H1 (cell line): ENCODE data around the gene ZNF385C. TPM values are rescaled to one million over a fixed set of nuclear protein-coding genes. Genes with fewer than 3 reads are reported as not detected.

ENCODE experiments used
- CTCF ChIA-PET: fragments of 300-600 bp; sonication (Branson Sonifier 250); formaldehyde crosslinking; loops from one replicate; lab custom pipeline; 2021; ENCODE audit not compliant: partially characterized antibody; lab: Charles Lee
- POLR2A ChIA-PET: fragments of 300-600 bp; sonication (Branson Sonifier 250); formaldehyde crosslinking; loops from one replicate; lab custom pipeline; 2021; ENCODE audit warnings: inconsistent platforms; ENCODE audit not compliant: partially characterized antibody; lab: Charles Lee
- DNase-seq, 2 experiments: peaks; one replicate each; pipeline versions ENCODE4 v3.0.0 to v3.0.0-alpha.2; 2010 to 2022; ENCODE audit warnings: low spot score in 2 of 2, low read depth in 1 of 2, mixed read lengths in 1 of 2
- FAIRE-seq: peaks from 2 replicates; lab custom pipeline; 2011; peaks lifted over from hg19 to GRCh38; lab: Jason Lieb, UNC
- H2AFZ ChIP-seq: 2 replicates; pipeline ENCODE4 v1.8.1; 2012; ENCODE audit warnings: low read length, inconsistent platforms
- H2AK5ac ChIP-seq: 2 replicates; pipeline ENCODE4 v1.6.1; 2013; ENCODE audit warnings: low read depth, low read length
- H2BK120ac ChIP-seq: replicated peaks from 2 replicates; pipeline ENCODE3; 2013; ENCODE audit warnings: low read depth, low read length, inconsistent platforms
- H2BK12ac ChIP-seq: 2 replicates; pipeline ENCODE4 v1.6.1; 2013; ENCODE audit warnings: low read depth, low read length
- H2BK15ac ChIP-seq: 2 replicates; pipeline ENCODE4 v1.6.1; 2013; ENCODE audit warnings: low read length
- H2BK20ac ChIP-seq: 2 replicates; pipeline ENCODE4 v1.6.1; 2013; ENCODE audit warnings: low read length
- H2BK5ac ChIP-seq: 2 replicates; pipeline ENCODE4 v1.6.1; 2013; ENCODE audit warnings: low read depth, low read length
- H3K14ac ChIP-seq: 2 replicates; pipeline ENCODE4 v1.6.1; 2013; ENCODE audit warnings: inconsistent platforms; ENCODE audit not compliant: insufficient read length
- H3K18ac ChIP-seq: 2 replicates; pipeline ENCODE4 v1.6.1; 2013; ENCODE audit warnings: low read length; ENCODE audit errors: extremely low read depth
- H3K23ac ChIP-seq: 2 replicates; pipeline ENCODE4 v1.6.1; 2013; ENCODE audit warnings: inconsistent platforms; ENCODE audit not compliant: insufficient read length
- H3K23me2 ChIP-seq: 2 replicates; pipeline ENCODE4 v1.6.1; 2013; ENCODE audit warnings: low read depth, low read length
- H3K27ac ChIP-seq: 2 replicates; pipeline ENCODE4 v1.6.1; 2011; ENCODE audit warnings: low read depth, low read length, inconsistent platforms
- H3K27me3 ChIP-seq, 4 experiments: replicated peaks in 1 of 4; 1 replicate in 1 of 4; 2 replicates in 3 of 4; pipeline versions ENCODE4 v1.6.1 to v1.8.1; 2011 to 2013; ENCODE audit warnings: low read length in 3 of 4, mild to moderate bottlenecking in 3 of 4, inconsistent platforms in 2 of 4, mixed read lengths in 2 of 4, moderate library complexity in 1 of 4; ENCODE audit not compliant: control insufficient read depth in 3 of 4, insufficient read depth in 3 of 4; ENCODE audit errors: extremely low read depth in 1 of 4
- H3K36me3 ChIP-seq, 4 experiments: 2 replicates each; pipeline versions ENCODE4 v1.6.1 to v1.8.1; 2011 to 2013; ENCODE audit warnings: mild to moderate bottlenecking in 4 of 4, low read length in 3 of 4, moderate library complexity in 2 of 4, control low read depth in 1 of 4, inconsistent platforms in 1 of 4; ENCODE audit not compliant: insufficient read depth in 4 of 4, control insufficient read depth in 2 of 4
- H3K4ac ChIP-seq: replicated peaks from 2 replicates; pipeline ENCODE3; 2013; ENCODE audit warnings: low read length, low read depth, mixed read lengths, inconsistent platforms; ENCODE audit not compliant: insufficient read length
- H3K4me1 ChIP-seq, 4 experiments: replicated peaks in 1 of 4; 1 replicate in 1 of 4; 2 replicates in 3 of 4; pipeline versions ENCODE4 v1.6.1 to v1.8.1; 2011 to 2013; ENCODE audit warnings: low read length in 3 of 4, inconsistent platforms in 2 of 4, mixed read lengths in 1 of 4; ENCODE audit not compliant: insufficient read depth in 4 of 4, control insufficient read depth in 3 of 4
- H3K4me2 ChIP-seq, 2 experiments: 2 replicates each; pipeline versions ENCODE4 v1.6.1 to v1.8.1; 2011 to 2013; ENCODE audit warnings: low read depth in 2 of 2, low read length in 2 of 2, control low read depth in 1 of 2, inconsistent platforms in 1 of 2, mild to moderate bottlenecking in 1 of 2; ENCODE audit not compliant: insufficient read depth in 1 of 2
- H3K4me3 ChIP-seq, 4 experiments: fragments of 200-600, 300-600 bp in 1 of 4; sonication (generic), shearing (Covaris generic), sonication (Bioruptor Twin) in 1 of 4; 2 replicates each; pipeline versions ENCODE4 v1.5.1 to v1.8.1; 2011 to 2016; ENCODE audit warnings: low read length in 4 of 4, low read depth in 3 of 4, control low read depth in 2 of 4, inconsistent platforms in 2 of 4, mild to moderate bottlenecking in 2 of 4, mixed read lengths in 1 of 4, moderate library complexity in 1 of 4; ENCODE audit not compliant: insufficient read depth in 2 of 4; ENCODE audit errors: extremely low read depth in 1 of 4
- H3K56ac ChIP-seq: replicated peaks from 2 replicates; pipeline ENCODE3; 2013; ENCODE audit warnings: low read depth, mild to moderate bottlenecking, mixed read lengths, low read length, inconsistent platforms; ENCODE audit not compliant: insufficient read length
- H3K79me1 ChIP-seq: 2 replicates; pipeline ENCODE4 v1.6.1; 2013; ENCODE audit warnings: low read depth, low read length, control low read depth
- H3K79me2 ChIP-seq, 2 experiments: 2 replicates each; pipeline versions ENCODE4 v1.6.1 to v1.8.1; 2012 to 2013; ENCODE audit warnings: low read length in 2 of 2, mild to moderate bottlenecking in 2 of 2, inconsistent platforms in 1 of 2; ENCODE audit not compliant: insufficient read depth in 2 of 2, control insufficient read depth in 1 of 2
- H3K9ac ChIP-seq, 4 experiments: replicated peaks in 1 of 4; 1 replicate in 1 of 4; 2 replicates in 3 of 4; pipeline versions ENCODE4 v1.6.1 to v1.8.1; 2011 to 2013; ENCODE audit warnings: low read depth in 3 of 4, low read length in 3 of 4, control low read depth in 2 of 4, mild to moderate bottlenecking in 2 of 4, moderate library complexity in 2 of 4, inconsistent platforms in 1 of 4; ENCODE audit errors: extremely low read depth in 1 of 4
- H3K9me3 ChIP-seq, 2 experiments: 2 replicates each; pipeline versions ENCODE4 v1.6.1 to v1.8.1; 2012 to 2013; ENCODE audit warnings: mild to moderate bottlenecking in 2 of 2, moderate library complexity in 2 of 2, control low read depth in 1 of 2, inconsistent platforms in 1 of 2, low read depth in 1 of 2, low read length in 1 of 2, mixed read lengths in 1 of 2; ENCODE audit not compliant: insufficient read depth in 2 of 2
- H4K20me1 ChIP-seq, 2 experiments: replicated peaks in 1 of 2; 2 replicates each; pipeline versions ENCODE3 to v1.8.1; 2011 to 2013; ENCODE audit warnings: inconsistent platforms in 2 of 2, low read length in 2 of 2, mild to moderate bottlenecking in 1 of 2; ENCODE audit not compliant: insufficient read depth in 2 of 2, control insufficient read depth in 1 of 2
- H4K5ac ChIP-seq: 2 replicates; pipeline ENCODE4 v1.6.1; 2013; ENCODE audit warnings: low read length, low read depth, mixed read lengths, inconsistent platforms; ENCODE audit not compliant: insufficient read length
- H4K8ac ChIP-seq: 2 replicates; pipeline ENCODE4 v1.8.0; 2013; ENCODE audit warnings: mild to moderate bottlenecking, moderate library complexity, low read length, inconsistent platforms; ENCODE audit not compliant: insufficient read depth; ENCODE audit errors: extremely low read depth
- H4K91ac ChIP-seq: replicated peaks from 2 replicates; pipeline ENCODE3; 2013; ENCODE audit warnings: low read length, mixed read lengths, inconsistent platforms; ENCODE audit not compliant: insufficient read length
- ASH2L ChIP-seq: fragments of 200-600, 300-600 bp; sonication (generic); IDR thresholded peaks from one replicate; pipeline ENCODE4 v1.7.1; 2017; ENCODE audit warnings: low read length
- ATF2 ChIP-seq: IDR thresholded peaks from 2 replicates; pipeline ENCODE4 v1.6.1; 2012; ENCODE audit warnings: low read length, inconsistent platforms
- BCL11A ChIP-seq, 2 experiments: IDR thresholded peaks; one replicate each; pipeline ENCODE4 v1.6.1; 2011; ENCODE audit warnings: low read depth in 2 of 2, low read length in 2 of 2, mild to moderate bottlenecking in 2 of 2
- CEBPB ChIP-seq: IDR thresholded peaks from 2 replicates; pipeline ENCODE4 v1.6.1; 2012; ENCODE audit warnings: low read depth, low read length
- GTF2F1 ChIP-seq: IDR thresholded peaks from 2 replicates; pipeline ENCODE4 v1.6.1; 2012; ENCODE audit warnings: low read depth, low read length, improper control_type of control experiment, borderline replicate concordance
- JUND ChIP-seq: IDR thresholded peaks from 2 replicates; pipeline ENCODE4 v1.6.1; 2011; ENCODE audit warnings: mild to moderate bottlenecking, improper control_type of control experiment, low read length
- PHF8 ChIP-seq: fragments of 200-600 bp; sonication (generic); conservative IDR thresholded peaks from 2 replicates; pipeline ENCODE4 v1.7.1; 2012; ENCODE audit warnings: low read depth, mild to moderate bottlenecking, inconsistent platforms, low read length, moderate library complexity
- POU5F1 ChIP-seq: IDR thresholded peaks from 2 replicates; pipeline ENCODE4 v1.6.1; 2011; ENCODE audit warnings: low read depth, mild to moderate bottlenecking, low read length, moderate library complexity
- RAD21 ChIP-seq, 2 experiments: IDR thresholded peaks in 1 of 2; conservative IDR thresholded peaks in 1 of 2; 2 replicates each; pipeline ENCODE4 v1.6.1; 2011; ENCODE audit warnings: low read depth in 2 of 2, low read length in 2 of 2, improper control_type of control experiment in 1 of 2, inconsistent platforms in 1 of 2, mild to moderate bottlenecking in 1 of 2, moderate library complexity in 1 of 2
- SAP30 ChIP-seq: fragments of 300-600 bp; sonication (generic); IDR thresholded peaks from 2 replicates; pipeline ENCODE4 v1.7.1; 2012; ENCODE audit warnings: low read length, moderate library complexity, mild to moderate bottlenecking, inconsistent platforms; ENCODE audit not compliant: insufficient read depth, insufficient replicate concordance
- SIRT6 ChIP-seq: IDR thresholded peaks from one replicate; pipeline ENCODE4 v1.7.1; 2012; ENCODE audit warnings: low read length, inconsistent platforms
- WGBS, 2 experiments: shearing (Covaris generic) in 1 of 2; methylation state at CpG; one replicate each; pipeline versions ENCODE4 v1.1.6 to v1.1.7; 2013 to 2015; ENCODE audit warnings: low lambda C conversion rate in 2 of 2, mixed read lengths in 2 of 2, inconsistent platforms in 1 of 2, low coverage in 1 of 2, missing lambda C conversion rate in 1 of 2; ENCODE audit not compliant: insufficient replicate concordance in 2 of 2, insufficient coverage in 1 of 2, insufficient read length in 1 of 2; ENCODE audit errors: extremely low coverage in 1 of 2, missing lambda C conversion rate in 1 of 2; 5-methylcytosine and 5-hydroxymethylcytosine counted together
- polyA plus RNA-seq, 7 experiments: library from polyadenylated mRNA; depleted of rRNA in 3 of 7; stranded (reverse) in 5 of 7; unstranded in 2 of 7; fragments of >200 nt in 5 of 7; fragments of 200-250 nt in 2 of 7; gene quantifications; 1 replicate in 5 of 7; 2 replicates in 1 of 7; 4 replicates in 1 of 7; pipeline versions ENCODE4 v1.2.1 to v1.2.3, GENCODE V29; 2011 to 2013; ENCODE audit warnings: missing spikeins in 2 of 7, mixed read lengths in 2 of 7
- total RNA-seq: library from RNA; stranded (reverse); fragmentation: NEBNext Ultra II Directional; extraction: Animal tissue kit (Norgen Biotek cat#: 25700); gene quantifications from 2 replicates; pipeline ENCODE4 v1.2.1, GENCODE V29; 2021
- TF ChIP-seq, protein P1 (sequence below): IDR thresholded peaks from 2 replicates; pipeline ENCODE4 v1.6.1; 2012; ENCODE audit warnings: inconsistent platforms

Gene ZNF385C
- total and polyA plus RNA-seq, 2 of the 8 experiments (the other 6 are each of a cell fraction or from before 2014, with no cell fraction given): 3.9 to 6.1 TPM

- Histone ChIP-seq H3K27ac (no peak overlapping the region), H4K5ac (no peak overlapping the region), H2BK15ac (no peak overlapping the region), H3K9me3 (no peaks in the 10 kb centered on the region), H2BK12ac (no peak overlapping the region), H3K79me2 (peaks cover 25 to 60% of the 10 kb centered on the region in 2 experiments), H3K4me1 (no peaks in the 10 kb centered on the region), H3K4me3 (no peak overlapping the region), H3K14ac (no peak overlapping the region), H3K23me2 (no peaks in the 10 kb centered on the region), H3K4ac (no peak overlapping the region), H3K36me3 (peaks cover 12 to 58% (median 42%) of the 10 kb centered on the region in 4 experiments), H3K56ac (no peak overlapping the region), H2BK5ac (no peak overlapping the region), H3K79me1 (no peaks in the 10 kb centered on the region; the same call in 1 of the 2 replicates), H2BK120ac (no peak overlapping the region), H3K4me2 (no peak overlapping the region), H4K91ac (no peak overlapping the region), H3K9ac (no peak overlapping the region), H2BK20ac (no peak overlapping the region), H3K18ac (no peak overlapping the region), H2AK5ac (no peak overlapping the region), H4K20me1 (peaks cover 5 to 8% of the 10 kb centered on the region in 2 experiments), H4K8ac (no peak overlapping the region), H2AFZ (no peak overlapping the region), H3K27me3 (no peaks in the 10 kb centered on the region), H3K23ac (no peak overlapping the region)
- no peak for FAIRE-seq
- 90% methylated on average over 2 of the region's 2 CpGs; no CpG with 5 or more reads in 1 of the 2 experiments for whole genome bisulfite sequencing, 2 experiments
- ChIA-PET CTCF (interaction anchor here (1.3 kb wide), 1 partner anchor 36 kb away, joined by 3 read pairs; no protein-coding TSS in a partner anchor), POLR2A (interaction anchor here (1.1 to 1.4 kb wide), 2 partner anchors 18 to 32 kb away, joined by 3 read pairs; partner anchors contain the start of gene NKIRAS2)
- DNase-seq: no peak
- TF ChIP-seq CEBPB (no peak), JUND (no peak), SAP30 (no peak), RAD21 (IDR thresholded peaks at IDR 0.05 in 1 of 2, conservative IDR thresholded peaks at IDR 0.05 in 1 of 2; ENCODE audit: low read depth in 2 of 2, low read length in 2 of 2) (no peak), ATF2 (no peak), POU5F1 (no peak), PHF8 (no peak), ASH2L (no peak), SIRT6 (no peak), BCL11A (IDR thresholded peaks at IDR 0.05; ENCODE audit: low read depth in 2 of 2, low read length in 2 of 2) (no peak), GTF2F1 (no peak)
- TF ChIP-seq, protein P1, sequence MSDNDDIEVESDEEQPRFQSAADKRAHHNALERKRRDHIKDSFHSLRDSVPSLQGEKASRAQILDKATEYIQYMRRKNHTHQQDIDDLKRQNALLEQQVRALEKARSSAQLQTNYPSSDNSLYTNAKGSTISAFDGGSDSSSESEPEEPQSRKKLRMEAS: no peak
Observed at GRCh38 chr17:42001729-42002128, 96.5 kb downstream of the ZNF385C start.
